Peyer's patch (tissue), 4 donors: ENCODE measurements around the gene MRPS7. TPM values are rescaled to one million over a fixed set of nuclear protein-coding genes. Genes with fewer than 3 reads are reported as not detected.

Experiments
- DNase-seq, 3 donors: peaks; one replicate each; pipeline ENCODE4 v3.0.0-alpha.2; 2017 to 2019
- H3K27ac ChIP-seq, 4 donors: fragments of 200-600 bp; sonication (generic); one replicate each; pipeline ENCODE4 v1.5.1; 2016 to 2019
- H3K27me3 ChIP-seq, 2 donors: fragments of 200-600 bp; sonication (generic); one replicate each; pipeline ENCODE4 v1.5.1; 2019
- H3K36me3 ChIP-seq, 3 donors: fragments of 200-600 bp; sonication (generic); one replicate each; pipeline ENCODE4 v1.5.1; 2016 to 2019
- H3K4me1 ChIP-seq, 4 donors: fragments of 200-600 bp; sonication (generic); one replicate each; pipeline ENCODE4 v1.5.1; 2016 to 2019
- H3K4me3 ChIP-seq, 4 donors: fragments of 200-600 bp; sonication (generic); 1 replicate in 3 of 4; 2 replicates in 1 of 4; pipeline ENCODE4 v1.5.1; 2016 to 2019; ENCODE audit warnings: mild to moderate bottlenecking in 1 of 4
- H3K9me3 ChIP-seq, 4 donors: fragments of 200-600 bp; sonication (generic); one replicate each; pipeline ENCODE4 v1.5.1; 2016 to 2019; ENCODE audit warnings: mild to moderate bottlenecking in 1 of 4
- POLR2A ChIP-seq, 2 donors: fragments of 450-650 bp; IDR thresholded peaks; one replicate each; pipeline ENCODE4 v1.5.1; 2017; ENCODE audit warnings: antibody characterized with exemption in 2 of 2, mild to moderate bottlenecking in 2 of 2, moderate library complexity in 2 of 2
- total RNA-seq, 4 donors: library from RNA; depleted of rRNA; stranded (reverse); fragments of >200 nt; gene quantifications; one replicate each; pipeline ENCODE4 v1.1.0, GENCODE V29; 2016
- TF ChIP-seq, protein P1 (sequence below), 6 experiments: fragments of 450-650 bp in 4 of 6; fragments of 200-600 bp in 2 of 6; sonication (generic) in 1 of 6; IDR thresholded peaks; one replicate each; pipeline ENCODE4 v1.5.1; 2017 to 2019; ENCODE audit warnings: antibody characterized with exemption in 6 of 6, mild to moderate bottlenecking in 3 of 6, moderate library complexity in 1 of 6

The MRPS7 gene
- total RNA-seq, 4 donors from 2014 or later: 23.9 to 53.6 (median 45.3) TPM

DNA sequence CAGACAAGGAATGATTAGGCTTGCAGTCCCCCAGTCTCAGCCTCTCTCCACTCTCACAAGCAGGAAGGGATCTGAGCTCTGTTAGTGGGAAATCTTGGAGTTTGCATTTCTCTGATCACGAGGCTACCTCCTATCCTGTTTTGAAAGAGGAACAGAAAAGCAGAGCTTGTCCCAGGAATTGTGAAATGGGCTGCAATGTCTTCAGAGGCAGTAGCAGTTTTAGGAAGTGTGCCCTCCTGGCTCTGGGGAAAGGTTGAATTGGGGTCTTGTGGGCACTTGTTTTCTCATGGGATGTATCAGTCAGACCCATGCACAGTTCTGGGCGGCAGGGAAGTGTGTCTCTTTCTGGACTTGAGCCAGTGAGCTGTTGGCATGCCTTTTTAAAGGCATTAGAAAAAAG lies 33.4 kb upstream of the MRPS7 start:
- Histone ChIP-seq H3K4me3 (no peak overlapping the region), H3K4me1 (no peaks in the 10 kb centered on the region), H3K36me3 (peaks cover 0 to 89% (median 0%) of the 10 kb centered on the region in 3 donors), H3K27me3 (no peaks in the 10 kb centered on the region), H3K9me3 (no peaks in the 10 kb centered on the region), H3K27ac (no peak overlapping the region)
- no peak for DNase-seq
- TF ChIP-seq POLR2A (IDR thresholded peaks at IDR 0.05): no peak
- TF ChIP-seq, protein P1, sequence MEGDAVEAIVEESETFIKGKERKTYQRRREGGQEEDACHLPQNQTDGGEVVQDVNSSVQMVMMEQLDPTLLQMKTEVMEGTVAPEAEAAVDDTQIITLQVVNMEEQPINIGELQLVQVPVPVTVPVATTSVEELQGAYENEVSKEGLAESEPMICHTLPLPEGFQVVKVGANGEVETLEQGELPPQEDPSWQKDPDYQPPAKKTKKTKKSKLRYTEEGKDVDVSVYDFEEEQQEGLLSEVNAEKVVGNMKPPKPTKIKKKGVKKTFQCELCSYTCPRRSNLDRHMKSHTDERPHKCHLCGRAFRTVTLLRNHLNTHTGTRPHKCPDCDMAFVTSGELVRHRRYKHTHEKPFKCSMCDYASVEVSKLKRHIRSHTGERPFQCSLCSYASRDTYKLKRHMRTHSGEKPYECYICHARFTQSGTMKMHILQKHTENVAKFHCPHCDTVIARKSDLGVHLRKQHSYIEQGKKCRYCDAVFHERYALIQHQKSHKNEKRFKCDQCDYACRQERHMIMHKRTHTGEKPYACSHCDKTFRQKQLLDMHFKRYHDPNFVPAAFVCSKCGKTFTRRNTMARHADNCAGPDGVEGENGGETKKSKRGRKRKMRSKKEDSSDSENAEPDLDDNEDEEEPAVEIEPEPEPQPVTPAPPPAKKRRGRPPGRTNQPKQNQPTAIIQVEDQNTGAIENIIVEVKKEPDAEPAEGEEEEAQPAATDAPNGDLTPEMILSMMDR (IDR thresholded peaks at IDR 0.05): no peak

DNA sequence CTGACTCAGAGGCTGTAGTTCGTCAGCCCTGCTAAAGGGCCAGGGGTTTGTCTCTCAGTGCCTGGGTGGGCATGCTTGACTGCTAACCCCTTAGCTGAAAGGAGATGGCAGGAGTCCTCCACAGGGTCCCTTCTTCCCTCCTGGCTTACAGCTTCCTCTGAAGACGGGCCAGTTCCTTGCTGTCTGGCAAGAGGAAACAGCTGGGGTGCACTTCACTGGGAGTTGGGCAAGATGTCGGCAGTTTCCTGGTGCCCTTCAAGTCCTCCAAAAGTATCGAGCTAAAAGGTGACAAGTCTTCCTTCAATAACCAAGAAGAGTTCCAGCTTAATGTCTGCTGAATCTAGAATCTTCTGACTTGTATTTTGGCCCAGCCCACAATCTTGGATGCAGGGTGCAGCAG lies 32.8 kb upstream of the MRPS7 start:
- Histone ChIP-seq H3K36me3 (peaks cover 0 to 92% (median 0%) of the 10 kb centered on the region in 3 donors), H3K4me3 (no peak overlapping the region), H3K4me1 (no peaks in the 10 kb centered on the region), H3K27me3 (no peaks in the 10 kb centered on the region), H3K27ac (no peak overlapping the region), H3K9me3 (no peaks in the 10 kb centered on the region)
- TF ChIP-seq POLR2A (IDR thresholded peaks at IDR 0.05): no peak
- TF ChIP-seq, protein P1 (IDR thresholded peaks at IDR 0.05): no peak
- DNase-seq: no peak

DNA sequence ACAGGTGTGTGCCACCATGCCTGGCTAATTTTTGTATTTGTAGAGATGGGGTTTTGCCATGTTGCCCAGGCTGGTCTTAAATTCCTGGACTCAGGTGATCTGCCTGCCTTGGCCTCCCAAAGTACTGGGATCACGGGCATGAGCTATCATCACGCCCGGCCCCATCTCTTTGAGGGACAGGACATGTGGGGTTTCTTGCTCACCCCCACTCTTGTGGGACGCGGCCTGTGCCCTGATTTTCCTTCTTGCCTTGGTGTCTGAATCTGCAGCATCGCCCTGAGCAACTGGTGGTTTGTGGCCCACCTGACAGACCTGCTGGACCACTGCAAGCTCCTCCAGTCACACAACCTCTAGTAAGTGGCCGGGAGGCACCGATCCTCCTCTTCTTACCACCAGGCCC lies 30.6 kb upstream of the MRPS7 start:
- no peak for DNase-seq
- no peaks in the 10 kb centered on the region for H3K27me3 ChIP-seq
- H3K36me3 ChIP-seq: peaks cover 0 to 93% (median 0%) of the 10 kb centered on the region in 3 donors
- no peak for TF ChIP-seq POLR2A (IDR thresholded peaks at IDR 0.05)
- TF ChIP-seq, protein P1 (IDR thresholded peaks at IDR 0.05): no peak
- H3K27ac ChIP-seq: no peak overlapping the region
- H3K4me1 ChIP-seq: no peaks in the 10 kb centered on the region
- H3K9me3 ChIP-seq: no peaks in the 10 kb centered on the region
- H3K4me3 ChIP-seq: no peak overlapping the region

DNA sequence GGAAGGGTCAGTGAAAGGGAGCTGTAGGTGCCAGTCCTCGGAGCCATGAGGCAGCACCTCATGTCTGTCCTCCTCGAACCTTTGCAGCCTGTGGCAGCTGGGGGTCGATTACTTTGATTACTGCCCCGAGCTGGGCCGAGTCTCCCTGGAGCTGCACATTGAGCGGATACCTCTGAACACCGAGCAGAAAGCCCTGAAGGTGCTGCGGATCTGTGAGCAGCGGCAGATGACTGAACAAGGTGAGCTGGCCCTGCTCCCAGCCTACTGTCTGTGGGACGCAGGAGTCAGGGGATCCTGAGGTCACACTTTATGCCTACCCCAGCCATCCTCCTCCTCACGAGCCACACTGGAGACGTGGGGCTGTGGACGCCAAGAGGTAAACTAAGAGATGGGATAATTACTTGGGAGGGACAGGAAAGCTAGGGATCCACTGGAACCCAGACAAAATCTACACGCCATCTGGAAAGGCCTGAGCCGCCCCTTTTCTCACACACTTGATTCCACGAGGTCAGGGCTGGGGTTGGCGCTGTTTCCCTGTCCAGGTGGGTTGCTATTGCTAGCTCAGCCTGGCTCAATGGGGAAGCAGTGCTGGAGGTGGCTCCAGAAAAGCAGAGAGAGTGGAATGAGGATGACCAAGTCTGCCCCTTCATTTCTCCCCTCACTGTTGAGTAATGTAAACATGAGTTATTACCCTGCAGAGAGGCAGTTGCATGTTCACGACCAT lies 29.8 kb upstream of the MRPS7 start:
- Histone ChIP-seq H3K9me3 (no peaks in the 10 kb centered on the region), H3K4me1 (no peaks in the 10 kb centered on the region), H3K36me3 (peaks cover 0 to 93% (median 0%) of the 10 kb centered on the region in 3 donors), H3K27me3 (no peaks in the 10 kb centered on the region), H3K4me3 (no peak overlapping the region), H3K27ac (no peak overlapping the region)
- TF ChIP-seq POLR2A (IDR thresholded peaks at IDR 0.05): no peak
- TF ChIP-seq, protein P1 (IDR thresholded peaks at IDR 0.05): no peak
- DNase-seq: no peak

DNA sequence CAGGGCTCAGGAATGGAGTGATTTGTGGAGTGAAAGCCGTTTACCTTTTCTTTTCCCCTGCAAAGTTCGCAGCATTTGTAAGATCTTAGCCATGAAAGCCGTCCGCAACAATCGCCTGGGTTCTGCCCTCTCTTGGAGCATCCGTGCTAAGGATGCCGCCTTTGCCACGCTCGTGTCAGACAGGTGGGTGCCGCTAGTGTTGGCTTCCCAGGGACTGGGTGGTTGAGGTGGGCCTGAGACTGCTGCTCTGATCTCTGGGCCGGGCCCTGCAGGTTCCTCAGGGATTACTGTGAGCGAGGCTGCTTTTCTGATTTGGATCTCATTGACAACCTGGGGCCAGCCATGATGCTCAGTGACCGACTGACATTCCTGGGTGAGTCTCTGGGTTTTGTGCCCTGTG lies 28.9 kb upstream of the MRPS7 start:
- H3K36me3 ChIP-seq: peaks cover 0 to 96% (median 0%) of the 10 kb centered on the region in 3 donors
- DNase-seq: no peak

More for the DNA sequence above, 28.9 kb upstream of the MRPS7 start:
- no peaks in the 10 kb centered on the region for H3K9me3 ChIP-seq
- H3K4me1 ChIP-seq: no peaks in the 10 kb centered on the region
- H3K27ac ChIP-seq: no peak overlapping the region
- H3K27me3 ChIP-seq: no peaks in the 10 kb centered on the region
- H3K4me3 ChIP-seq: no peak overlapping the region
- TF ChIP-seq POLR2A (IDR thresholded peaks at IDR 0.05): no peak
- TF ChIP-seq, protein P1 (IDR thresholded peaks at IDR 0.05): no peak
